ENCODE data around the gene NMT1.
A peak's percentile ranks its signal among the peaks of the same experiment; 100 is the strongest.

The NMT1 gene

GRCh38 chr17:45106582-45106981, 45.5 kb downstream of the NMT1 start:
- H3K4me1 ChIP-seq (ENCODE audit: insufficient read depth, insufficient read length) = peaks cover 11% of the 10 kb centered on the region
- H3K27me3 ChIP-seq (ENCODE audit: insufficient read depth, insufficient read length) = no peaks in the 10 kb centered on the region
- DNase-seq (ENCODE audit: low read depth, low spot score) = no peak
- TF ChIP-seq ZNF274 (IDR thresholded peaks at IDR 0.05; ENCODE audit: low read depth, low read length) (no peak), SUZ12 (IDR thresholded peaks at IDR 0.05; ENCODE audit: extremely low read depth, insufficient read depth, insufficient read length) (no peak), YY1 (IDR thresholded peaks at IDR 0.05; ENCODE audit: insufficient read depth, insufficient read length) (no peak)
- no peak overlapping the region for H3K4me3 ChIP-seq (ENCODE audit: insufficient read length, low read depth)
- no peaks in the 10 kb centered on the region for H3K9me3 ChIP-seq (ENCODE audit: insufficient read depth, low read length)
- H3K9ac ChIP-seq (ENCODE audit: insufficient read length, low read depth) = no peak overlapping the region
- H3K36me3 ChIP-seq (ENCODE audit: insufficient read depth, insufficient read length, low read length) = peaks cover 90% of the 10 kb centered on the region

- Histone ChIP-seq H3K4me1 (ENCODE audit: insufficient read depth, insufficient read length) (peaks cover 9% of the 10 kb centered on the region), H3K4me3 (ENCODE audit: insufficient read length, low read depth) (no peak overlapping the region), H3K36me3 (ENCODE audit: insufficient read depth, insufficient read length, low read length) (peaks cover 83% of the 10 kb centered on the region), H3K9ac (ENCODE audit: insufficient read length, low read depth) (peak overlapping the region; percentile 2), H3K27me3 (ENCODE audit: insufficient read depth, insufficient read length) (no peaks in the 10 kb centered on the region), H3K9me3 (ENCODE audit: insufficient read depth, low read length) (no peaks in the 10 kb centered on the region)
- TF ChIP-seq ZNF274 (IDR thresholded peaks at IDR 0.05; ENCODE audit: low read depth, low read length) (no peak), SUZ12 (IDR thresholded peaks at IDR 0.05; ENCODE audit: extremely low read depth, insufficient read depth, insufficient read length) (no peak), YY1 (IDR thresholded peaks at IDR 0.05; ENCODE audit: insufficient read depth, insufficient read length) (no peak)
- no peak for DNase-seq (ENCODE audit: low read depth, low spot score)
These were observed 46.3 kb downstream of the NMT1 start for GRCh38 chr17:45107293-45108010.

GRCh38 chr17:45108051-45108450, 46.9 kb downstream of the NMT1 start:
- Histone ChIP-seq H3K36me3 (ENCODE audit: insufficient read depth, insufficient read length, low read length) (peaks cover 83% of the 10 kb centered on the region), H3K4me3 (ENCODE audit: insufficient read length, low read depth) (no peak overlapping the region), H3K9me3 (ENCODE audit: insufficient read depth, low read length) (no peaks in the 10 kb centered on the region), H3K9ac (ENCODE audit: insufficient read length, low read depth) (no peak overlapping the region), H3K4me1 (ENCODE audit: insufficient read depth, insufficient read length) (peaks cover 9% of the 10 kb centered on the region), H3K27me3 (ENCODE audit: insufficient read depth, insufficient read length) (no peaks in the 10 kb centered on the region)
- DNase-seq (ENCODE audit: low read depth, low spot score) = no peak
- no peak for TF ChIP-seq SUZ12 (IDR thresholded peaks at IDR 0.05; ENCODE audit: extremely low read depth, insufficient read depth, insufficient read length)
- no peak for TF ChIP-seq ZNF274 (IDR thresholded peaks at IDR 0.05; ENCODE audit: low read depth, low read length)
- no peak for TF ChIP-seq YY1 (IDR thresholded peaks at IDR 0.05; ENCODE audit: insufficient read depth, insufficient read length)

GRCh38 chr17:45108595-45109521, 47.7 kb downstream of the NMT1 start:
- no peak for DNase-seq (ENCODE audit: low read depth, low spot score)
- peaks cover 83% of the 10 kb centered on the region for H3K36me3 ChIP-seq (ENCODE audit: insufficient read depth, insufficient read length, low read length)
- peaks cover 9% of the 10 kb centered on the region for H3K4me1 ChIP-seq (ENCODE audit: insufficient read depth, insufficient read length)
- H3K9me3 ChIP-seq (ENCODE audit: insufficient read depth, low read length) = no peaks in the 10 kb centered on the region
- H3K4me3 ChIP-seq (ENCODE audit: insufficient read length, low read depth) = no peak overlapping the region
- no peak for TF ChIP-seq SUZ12 (IDR thresholded peaks at IDR 0.05; ENCODE audit: extremely low read depth, insufficient read depth, insufficient read length)
- no peak for TF ChIP-seq ZNF274 (IDR thresholded peaks at IDR 0.05; ENCODE audit: low read depth, low read length)
- no peak for TF ChIP-seq YY1 (IDR thresholded peaks at IDR 0.05; ENCODE audit: insufficient read depth, insufficient read length)
- no peak overlapping the region for H3K9ac ChIP-seq (ENCODE audit: insufficient read length, low read depth)
- no peaks in the 10 kb centered on the region for H3K27me3 ChIP-seq (ENCODE audit: insufficient read depth, insufficient read length)

GRCh38 chr17:45110676-45111611, 49.8 kb downstream of the NMT1 start:
- Histone ChIP-seq H3K36me3 (ENCODE audit: insufficient read depth, insufficient read length, low read length) (peaks cover 73% of the 10 kb centered on the region), H3K4me3 (ENCODE audit: insufficient read length, low read depth) (no peak overlapping the region), H3K27me3 (ENCODE audit: insufficient read depth, insufficient read length) (no peaks in the 10 kb centered on the region), H3K9ac (ENCODE audit: insufficient read length, low read depth) (peak overlapping the region; percentile 13), H3K9me3 (ENCODE audit: insufficient read depth, low read length) (no peaks in the 10 kb centered on the region), H3K4me1 (ENCODE audit: insufficient read depth, insufficient read length) (peaks cover 16% of the 10 kb centered on the region)
- TF ChIP-seq SUZ12 (IDR thresholded peaks at IDR 0.05; ENCODE audit: extremely low read depth, insufficient read depth, insufficient read length) (no peak), YY1 (IDR thresholded peaks at IDR 0.05; ENCODE audit: insufficient read depth, insufficient read length) (no peak), ZNF274 (IDR thresholded peaks at IDR 0.05; ENCODE audit: low read depth, low read length) (no peak)
- DNase-seq (ENCODE audit: low read depth, low spot score) = no peak

GRCh38 chr17:45111850-45112249, 50.7 kb downstream of the NMT1 start:
- Histone ChIP-seq H3K4me1 (ENCODE audit: insufficient read depth, insufficient read length) (peaks cover 19% of the 10 kb centered on the region), H3K9me3 (ENCODE audit: insufficient read depth, low read length) (no peaks in the 10 kb centered on the region), H3K27me3 (ENCODE audit: insufficient read depth, insufficient read length) (no peaks in the 10 kb centered on the region), H3K9ac (ENCODE audit: insufficient read length, low read depth) (no peak overlapping the region), H3K36me3 (ENCODE audit: insufficient read depth, insufficient read length, low read length) (peaks cover 64% of the 10 kb centered on the region), H3K4me3 (ENCODE audit: insufficient read length, low read depth) (no peak overlapping the region)
- DNase-seq (ENCODE audit: low read depth, low spot score) = no peak
- no peak for TF ChIP-seq ZNF274 (IDR thresholded peaks at IDR 0.05; ENCODE audit: low read depth, low read length)
- no peak for TF ChIP-seq SUZ12 (IDR thresholded peaks at IDR 0.05; ENCODE audit: extremely low read depth, insufficient read depth, insufficient read length)

Data from NT2/D1 (cell line).